ENCODE data around the gene PAQR3. TPM values are rescaled to one million over a fixed set of nuclear protein-coding genes. Genes with fewer than 3 reads are reported as not detected.

PAQR3 gene
- total and polyA plus RNA-seq, 2 of the 8 experiments (the other 6 are each of a cell fraction or from before 2014, with no cell fraction given): 28.9 to 35.2 TPM

DNA sequence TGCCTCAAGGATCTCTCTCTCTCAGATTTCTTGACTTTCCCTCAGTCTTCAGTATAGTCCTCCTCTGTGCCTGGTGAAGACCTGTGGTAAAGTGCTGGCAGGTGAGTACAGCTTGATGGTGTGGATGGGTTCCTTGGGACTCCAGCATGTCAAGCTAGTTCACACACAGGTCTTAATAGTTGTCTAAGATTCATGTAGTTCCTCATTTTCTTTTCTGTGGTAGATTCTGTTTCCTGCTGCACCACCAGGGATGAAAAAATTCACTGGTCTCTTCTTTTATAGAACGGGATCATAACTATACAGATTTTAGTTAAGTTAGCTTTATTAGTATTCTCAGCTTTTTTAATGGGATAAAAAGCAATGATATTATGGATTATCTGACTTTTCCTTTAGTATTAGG, 32.5 kb upstream of the PAQR3 start:
- TF ChIP-seq POU5F1 (IDR thresholded peaks at IDR 0.05; ENCODE audit: low read depth, low read length) (no peak), RXRA (IDR thresholded peaks at IDR 0.05; ENCODE audit: insufficient read depth, low read depth, low read length) (no peak), RBBP5 (IDR thresholded peaks at IDR 0.05; ENCODE audit: borderline replicate concordance, low read depth, low read length) (no peak), SIN3A (conservative IDR thresholded peaks at IDR 0.05 in 1 of 2, IDR thresholded peaks at IDR 0.05 in 1 of 2; ENCODE audit: low read depth in 1 of 2, low read length in 2 of 2) (no peak), HDAC2 (IDR thresholded peaks at IDR 0.05; ENCODE audit: borderline replicate concordance in 1 of 2, low read depth in 2 of 2, low read length in 2 of 2) (no peak), KDM1A (IDR thresholded peaks at IDR 0.05; ENCODE audit: borderline replicate concordance, low read length) (no peak), EGR1 (IDR thresholded peaks at IDR 0.05; ENCODE audit: borderline replicate concordance, low read depth, low read length) (no peak), BACH1 (IDR thresholded peaks at IDR 0.05; ENCODE audit: low read length) (no peak)
- TF ChIP-seq, protein P1, sequence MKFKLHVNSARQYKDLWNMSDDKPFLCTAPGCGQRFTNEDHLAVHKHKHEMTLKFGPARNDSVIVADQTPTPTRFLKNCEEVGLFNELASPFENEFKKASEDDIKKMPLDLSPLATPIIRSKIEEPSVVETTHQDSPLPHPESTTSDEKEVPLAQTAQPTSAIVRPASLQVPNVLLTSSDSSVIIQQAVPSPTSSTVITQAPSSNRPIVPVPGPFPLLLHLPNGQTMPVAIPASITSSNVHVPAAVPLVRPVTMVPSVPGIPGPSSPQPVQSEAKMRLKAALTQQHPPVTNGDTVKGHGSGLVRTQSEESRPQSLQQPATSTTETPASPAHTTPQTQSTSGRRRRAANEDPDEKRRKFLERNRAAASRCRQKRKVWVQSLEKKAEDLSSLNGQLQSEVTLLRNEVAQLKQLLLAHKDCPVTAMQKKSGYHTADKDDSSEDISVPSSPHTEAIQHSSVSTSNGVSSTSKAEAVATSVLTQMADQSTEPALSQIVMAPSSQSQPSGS (IDR thresholded peaks at IDR 0.05; ENCODE audit: low read length): no peak
- H3K79me1 ChIP-seq (ENCODE audit: low read depth, low read length): no peaks in the 10 kb centered on the region
- no peak overlapping the region for H3K27ac ChIP-seq (ENCODE audit: low read depth, low read length)
- H2AFZ ChIP-seq (ENCODE audit: low read length): no peak overlapping the region
- H3K4me2 ChIP-seq (ENCODE audit: insufficient read depth in 1 of 2, low read depth in 2 of 2, low read length in 2 of 2): no peak overlapping the region
- no peak overlapping the region for H2BK15ac ChIP-seq (ENCODE audit: low read length)
- H3K56ac ChIP-seq (replicated peaks; ENCODE audit: insufficient read length, low read depth, low read length): no peak overlapping the region
- H4K91ac ChIP-seq (replicated peaks; ENCODE audit: insufficient read length, low read length): no peak overlapping the region
- H2AK5ac ChIP-seq (ENCODE audit: low read depth, low read length): no peak overlapping the region
- no peaks in the 10 kb centered on the region for H3K27me3 ChIP-seq (replicated peaks in 1 of 4; ENCODE audit: control insufficient read depth in 3 of 4, extremely low read depth in 1 of 4, insufficient read depth in 3 of 4, low read length in 3 of 4)
- H3K9me3 ChIP-seq (ENCODE audit: insufficient read depth in 2 of 2, low read depth in 1 of 2, low read length in 1 of 2): no peaks in the 10 kb centered on the region
- H2BK5ac ChIP-seq (ENCODE audit: low read depth, low read length): no peak overlapping the region
- no peaks in the 10 kb centered on the region for H4K20me1 ChIP-seq (replicated peaks in 1 of 2; ENCODE audit: control insufficient read depth in 1 of 2, insufficient read depth in 2 of 2, low read length in 2 of 2)
- H3K14ac ChIP-seq (ENCODE audit: insufficient read length): no peak overlapping the region
- no peak overlapping the region for H3K4ac ChIP-seq (replicated peaks; ENCODE audit: insufficient read length, low read depth, low read length)
- no peak overlapping the region for H2BK12ac ChIP-seq (ENCODE audit: low read depth, low read length)
- POLR2A ChIA-PET (ENCODE audit: partially characterized antibody): no interaction called here
- no peak for DNase-seq (ENCODE audit: low read depth in 1 of 2, low spot score in 2 of 2)
- no peak for FAIRE-seq
- H3K18ac ChIP-seq (ENCODE audit: extremely low read depth, low read length): no peak overlapping the region
- H4K5ac ChIP-seq (ENCODE audit: insufficient read length, low read depth, low read length): no peak overlapping the region
- 0 out of 7 replicates have a peak, but pooled peaks cover 0 to 2% (median 0%) of the 10 kb centered on the region in 4 experiments for H3K4me1 ChIP-seq (replicated peaks in 1 of 4; ENCODE audit: control insufficient read depth in 3 of 4, insufficient read depth in 4 of 4, low read length in 3 of 4)
- H2BK120ac ChIP-seq (replicated peaks; ENCODE audit: low read depth, low read length): no peak overlapping the region
- CTCF ChIA-PET (ENCODE audit: partially characterized antibody): interaction anchor here (1.1 to 3.1 kb wide), 2 partner anchors 15 to 19 kb away, joined by 3 to 18 read pairs; no protein-coding TSS in a partner anchor
- no peak overlapping the region for H2BK20ac ChIP-seq (ENCODE audit: low read length)
- H3K36me3 ChIP-seq (ENCODE audit: control insufficient read depth in 2 of 4, insufficient read depth in 4 of 4, low read length in 3 of 4): no peaks in the 10 kb centered on the region
- no peak overlapping the region for H3K9ac ChIP-seq (replicated peaks in 1 of 4; ENCODE audit: extremely low read depth in 1 of 4, low read depth in 3 of 4, low read length in 3 of 4)
- H3K4me3 ChIP-seq (ENCODE audit: extremely low read depth in 1 of 4, insufficient read depth in 2 of 4, low read depth in 3 of 4, low read length in 4 of 4): no peak overlapping the region
- no peak overlapping the region for H3K23ac ChIP-seq (ENCODE audit: insufficient read length)
- 62% methylated on average over 1 of the region's 1 CpG; no CpG with 5 or more reads in 1 of the 2 experiments for WGBS, 2 experiments (ENCODE audit: extremely low coverage in 1 of 2, insufficient coverage in 1 of 2, insufficient read length in 1 of 2, insufficient replicate concordance in 2 of 2, low coverage in 1 of 2, low lambda C conversion rate in 2 of 2, missing lambda C conversion rate in 1 of 2)
- H3K23me2 ChIP-seq (ENCODE audit: low read depth, low read length): no peaks in the 10 kb centered on the region
- H3K79me2 ChIP-seq (ENCODE audit: control insufficient read depth in 1 of 2, insufficient read depth in 2 of 2, low read length in 2 of 2): no peaks in the 10 kb centered on the region
- H4K8ac ChIP-seq (ENCODE audit: extremely low read depth, insufficient read depth, low read length): no peak overlapping the region

Data from H1 (cell line).